ENCODE data around the gene RESP18.
A peak's percentile ranks its signal among the peaks of the same experiment; 100 is the strongest.
"Not testable (repeated sequence)": the region's sequence is repeated elsewhere in the genome, so short reads cannot be mapped to it uniquely, and the experiment has no call there.

RESP18 gene

GRCh38 chr2:219325136-219325535, 7.4 kb downstream of the RESP18 start:
- DNase-seq: no peak

- DNase-seq: no peak
Observed at GRCh38 chr2:219323434-219323833, 9.1 kb downstream of the RESP18 start.

DNA sequence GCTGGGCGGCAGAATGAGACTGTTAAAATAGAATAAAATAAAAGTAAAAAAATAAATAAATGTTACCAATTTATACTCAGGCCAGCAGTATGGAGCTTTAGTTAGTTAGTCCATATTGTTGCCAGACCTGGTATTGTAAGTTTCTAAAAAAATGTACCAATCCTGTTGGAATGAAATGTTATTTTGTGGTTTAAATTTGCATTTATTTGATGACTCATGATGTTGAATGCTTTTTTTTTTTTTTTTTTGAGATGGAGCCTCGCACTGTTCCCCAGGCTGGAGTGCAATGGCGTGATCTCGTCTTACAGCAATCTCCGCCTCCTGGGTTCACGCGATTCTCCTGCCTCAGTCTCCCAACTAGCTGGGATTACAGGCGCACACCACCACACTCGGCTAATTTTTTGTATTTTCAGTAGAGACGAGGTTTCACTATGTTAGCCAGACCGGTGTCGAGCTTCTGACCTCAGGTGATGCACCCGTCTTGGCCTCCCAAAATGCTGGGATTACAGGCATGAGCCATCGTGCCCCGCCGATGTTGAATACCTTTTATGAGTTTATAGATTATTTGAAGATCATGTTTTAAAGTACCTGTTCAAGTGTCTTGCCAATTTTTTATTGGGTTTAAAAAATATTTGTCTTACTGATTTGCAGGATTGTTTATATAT, 17.6 kb downstream of the RESP18 start:
- no peak for DNase-seq

GRCh38 chr2:219312683-219313263, 19.8 kb downstream of the RESP18 start:
- DNase-seq: not testable (repeated sequence)

DNA sequence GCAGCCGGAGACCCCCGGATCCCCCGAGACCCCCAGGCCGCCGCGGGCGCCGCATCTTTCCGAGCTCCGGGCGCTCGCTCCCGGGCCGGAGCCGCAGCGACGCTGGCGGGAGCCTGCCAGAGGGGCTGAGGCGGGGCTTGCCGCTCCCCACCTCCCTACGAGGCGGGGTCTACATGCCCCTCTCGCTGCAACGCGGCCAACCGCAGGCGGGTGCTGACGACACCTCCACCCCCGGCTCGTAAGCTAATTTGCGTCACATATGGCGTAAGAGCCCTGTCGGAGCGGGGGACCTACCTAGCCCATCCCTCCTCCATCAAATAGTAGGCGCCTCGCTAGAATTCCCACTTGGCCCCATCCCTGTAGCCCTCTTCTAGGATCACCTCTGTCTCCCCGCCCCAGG, 23.3 kb downstream of the RESP18 start, which contains the start of gene PTPRN:
PTPRN (minus strand) TSS at position 124 of the 400 bp plus-strand sequence; CDS start at position 55, 69 bp downstream.
- DNase-seq: no peak

DNA sequence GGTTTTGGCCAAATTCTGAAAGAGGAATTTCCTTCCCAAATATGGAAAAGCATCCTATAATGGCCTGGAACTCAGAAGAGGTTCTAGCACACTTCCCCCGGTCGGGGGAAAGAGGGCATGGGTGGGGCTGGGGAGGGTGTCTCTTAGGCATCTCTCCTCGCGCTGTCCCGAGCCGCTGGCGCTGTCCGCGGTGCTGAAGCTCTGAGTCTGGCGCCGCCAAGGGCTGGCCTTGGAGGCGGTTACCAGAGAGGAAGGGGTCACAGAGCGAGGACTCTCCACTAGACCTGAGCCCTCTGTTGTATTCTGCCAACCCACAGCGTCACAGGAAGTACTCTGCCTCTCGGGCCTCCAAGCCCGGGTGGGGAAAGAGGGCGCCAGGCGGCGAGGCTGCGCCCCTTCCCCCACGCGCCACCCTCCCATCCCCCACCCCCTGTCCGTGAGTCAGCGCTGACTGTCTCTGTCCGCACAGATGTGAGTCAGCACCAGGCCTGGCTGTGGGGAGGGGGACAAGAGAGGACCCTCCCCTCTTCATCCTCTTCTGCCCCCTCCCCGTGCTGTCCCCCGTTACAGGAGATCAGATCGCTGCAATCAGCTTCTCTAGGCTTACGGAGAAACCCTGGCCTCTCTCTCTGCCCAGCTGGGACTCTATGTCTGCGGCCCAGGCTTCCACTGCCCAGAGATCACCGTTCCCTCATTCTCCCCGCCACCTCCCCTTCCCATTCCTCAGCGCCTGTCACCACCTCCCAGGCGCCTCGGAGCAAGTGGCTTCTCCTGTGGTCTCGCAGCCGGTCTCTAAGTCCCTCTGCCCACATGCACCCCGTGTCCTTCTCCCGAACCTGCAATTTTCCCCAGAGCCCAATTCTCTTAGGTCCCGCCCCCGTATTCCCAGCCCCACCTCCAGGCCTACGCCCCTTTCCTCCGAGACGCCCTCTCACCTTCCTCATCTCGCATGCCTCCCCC, 24.1 kb downstream of the RESP18 start:
- DNase-seq: peak; percentile 39

DNA sequence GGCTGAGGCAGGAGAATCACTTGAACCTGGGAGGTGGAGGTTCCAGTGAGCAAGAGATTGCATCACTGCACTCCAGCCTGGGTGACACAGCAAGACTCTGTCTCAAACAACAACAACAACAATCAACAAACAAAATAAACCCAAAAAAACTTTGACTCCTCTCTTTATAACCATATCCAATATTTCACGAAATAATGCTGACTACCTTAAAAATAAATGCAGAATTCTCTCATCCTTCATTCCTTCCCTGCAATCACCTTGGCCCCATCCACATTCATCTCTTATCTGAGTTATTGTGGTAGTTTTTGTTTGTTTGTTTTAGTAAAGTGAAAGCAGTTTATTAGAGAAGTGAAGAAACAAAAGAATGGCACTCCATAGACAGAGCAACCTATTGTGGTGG, 26.5 kb downstream of the RESP18 start:
- DNase-seq: no peak

- DNase-seq: no peak
Observed at GRCh38 chr2:219304223-219304622, 28.3 kb downstream of the RESP18 start.

GRCh38 chr2:219302412-219302968, 30.1 kb downstream of the RESP18 start:
- no peak for DNase-seq

- no peak for DNase-seq
Observed at GRCh38 chr2:219300022-219300421, 32.5 kb downstream of the RESP18 start.

DNA sequence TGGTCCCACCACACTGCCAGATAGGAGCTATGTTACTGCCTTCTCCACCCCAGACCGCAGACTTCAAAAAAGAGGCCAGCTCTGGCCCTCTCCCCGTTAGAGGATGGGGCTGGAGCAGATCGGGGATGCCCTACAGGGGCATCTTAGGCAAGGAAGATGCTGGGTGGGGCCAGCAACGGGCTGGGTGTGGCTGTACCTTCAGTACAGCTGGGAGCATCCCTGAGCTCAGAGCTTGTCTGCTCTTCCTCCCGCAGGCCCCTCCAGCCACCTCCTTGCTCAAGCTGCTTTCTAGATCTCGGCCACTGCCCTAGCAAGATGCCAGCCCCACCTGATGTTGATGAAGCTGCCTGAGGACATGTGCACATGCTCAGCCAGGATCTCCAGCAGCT, 33.2 kb downstream of the RESP18 start:
- DNase-seq: no peak

DNA sequence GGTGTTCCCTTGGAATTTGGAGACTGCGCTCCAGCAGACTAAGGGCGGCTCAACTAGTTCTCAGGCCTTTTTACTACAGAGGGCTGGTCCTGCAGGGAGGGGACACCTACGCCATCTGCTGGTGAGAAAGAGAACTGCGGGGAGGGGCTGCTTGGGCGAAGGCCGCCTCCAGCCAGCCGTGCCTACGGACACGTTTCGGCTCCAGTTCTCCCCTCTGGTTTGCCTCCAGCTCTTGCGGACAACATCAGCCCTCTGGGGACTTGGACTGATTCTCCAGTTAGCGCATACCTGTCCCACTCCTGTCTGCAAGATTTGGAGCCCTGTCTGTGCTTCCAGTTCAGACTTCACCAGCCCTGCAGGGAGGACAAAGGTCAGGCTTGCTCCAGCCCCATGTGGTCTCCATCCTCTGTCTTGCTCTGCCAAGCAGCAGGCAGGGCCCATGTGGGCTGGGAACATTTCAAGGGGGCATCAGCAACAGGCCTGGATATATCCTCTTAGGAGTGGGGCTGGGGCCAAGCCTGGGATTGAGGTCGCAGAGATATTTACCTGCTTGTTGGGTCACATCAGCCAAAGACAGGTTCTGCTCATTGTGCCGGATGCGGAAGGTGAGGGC, 33.7 kb downstream of the RESP18 start:
- peak; percentile 80 for DNase-seq

DNA sequence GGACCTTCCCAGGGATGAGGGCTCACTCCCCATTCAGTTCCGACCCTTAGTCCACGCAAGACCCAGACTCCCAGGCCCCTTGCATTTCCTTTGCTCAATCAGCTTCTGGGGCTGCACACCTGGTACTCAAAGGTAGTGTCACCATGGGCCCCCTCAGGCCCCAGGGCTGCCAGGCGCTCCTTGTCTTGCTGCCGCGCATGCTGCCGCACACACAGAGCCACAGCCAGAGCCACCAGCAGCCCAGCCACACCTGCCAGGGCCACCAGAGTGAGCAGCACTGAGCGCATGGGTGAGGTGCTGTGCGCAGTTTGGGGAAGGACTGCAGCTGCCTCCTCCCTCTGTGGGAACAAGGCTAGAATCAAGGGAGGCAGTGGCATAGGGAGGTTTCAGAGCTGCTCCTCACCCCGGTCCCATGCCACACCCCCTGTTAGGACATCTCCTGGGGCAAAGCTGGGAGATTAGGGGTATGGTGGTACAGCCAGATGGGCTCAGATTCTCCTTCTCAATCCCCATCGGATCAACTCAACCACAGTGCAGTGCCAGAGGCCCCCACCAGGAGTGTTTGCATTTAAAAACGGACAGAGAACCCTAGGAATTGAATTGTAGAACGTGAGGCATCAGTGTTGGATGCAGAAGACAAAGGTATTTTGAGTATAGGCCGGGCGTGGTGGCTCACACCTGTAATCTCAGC, 34.6 kb downstream of the RESP18 start:
- DNase-seq: no peak

- no peak for DNase-seq
Observed at GRCh38 chr2:219296631-219297391, 35.7 kb downstream of the RESP18 start.

DNA sequence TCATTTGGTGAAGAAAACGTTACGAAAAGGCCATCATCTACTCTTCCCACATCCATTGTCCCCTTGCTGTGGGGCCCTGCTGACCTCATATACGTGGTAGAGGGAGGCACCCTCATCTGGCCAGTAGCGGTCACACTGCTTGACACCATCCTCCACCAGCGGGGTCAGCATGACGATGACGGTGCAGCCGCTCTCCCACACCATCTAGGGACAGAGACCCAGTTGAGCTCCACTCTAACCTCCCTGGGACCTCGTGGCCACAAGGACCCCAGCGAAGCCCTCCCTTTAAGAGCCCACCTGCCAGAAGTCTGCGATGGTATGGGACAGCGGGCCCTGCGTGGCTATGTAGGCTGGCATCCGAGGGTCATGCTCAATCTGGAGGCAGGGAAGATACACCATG, 36.4 kb downstream of the RESP18 start:
- no peak for DNase-seq

GRCh38 chr2:219294356-219295351, 37.9 kb downstream of the RESP18 start:
- DNase-seq: peak; percentile 89

GRCh38 chr2:219293736-219294231, 38.8 kb downstream of the RESP18 start:
- no peak for DNase-seq

GRCh38 chr2:219292616-219293015, 39.9 kb downstream of the RESP18 start:
- DNase-seq: no peak

- no peak for DNase-seq
Observed at GRCh38 chr2:219291910-219292490, 40.5 kb downstream of the RESP18 start.

DNA sequence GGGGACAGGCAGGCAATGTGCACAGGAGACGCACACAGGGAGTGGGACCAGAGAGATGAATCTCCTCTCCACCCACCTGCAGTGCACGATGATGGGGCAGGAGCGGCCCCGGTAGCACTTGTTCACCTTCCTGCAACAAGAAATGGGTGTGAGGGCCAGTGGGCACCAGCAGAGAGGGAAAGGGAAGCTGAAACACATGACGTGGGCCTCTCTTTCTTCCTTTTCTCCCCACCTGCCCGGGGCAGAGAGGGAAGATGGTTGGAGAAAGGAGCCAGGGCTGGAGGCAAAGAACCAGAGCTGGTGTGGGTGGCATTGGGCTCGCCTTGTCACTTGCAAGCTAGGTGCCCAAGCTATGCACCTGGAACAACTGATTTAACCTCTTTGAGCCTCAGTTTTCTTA, 41.1 kb downstream of the RESP18 start:
- no peak for DNase-seq

Data from CD4-positive, alpha-beta T cell treated with Interferon gamma for 1 hour (primary cell).